GM21529 (cell line): ENCODE results near the gene ZNF611.
A peak's percentile ranks its signal among the peaks of the same experiment; 100 is the strongest.
"Not testable (repeated sequence)": the region's sequence is repeated elsewhere in the genome, so short reads cannot be mapped to it uniquely, and the experiment has no call there.

Experiments used
- ATAC-seq: cut with Tn5 transposase; IDR thresholded peaks from one replicate; pipeline ENCODE4 v1.9.1; 2021; ENCODE audit not compliant: unreplicated experiment

The ZNF611 gene

DNA sequence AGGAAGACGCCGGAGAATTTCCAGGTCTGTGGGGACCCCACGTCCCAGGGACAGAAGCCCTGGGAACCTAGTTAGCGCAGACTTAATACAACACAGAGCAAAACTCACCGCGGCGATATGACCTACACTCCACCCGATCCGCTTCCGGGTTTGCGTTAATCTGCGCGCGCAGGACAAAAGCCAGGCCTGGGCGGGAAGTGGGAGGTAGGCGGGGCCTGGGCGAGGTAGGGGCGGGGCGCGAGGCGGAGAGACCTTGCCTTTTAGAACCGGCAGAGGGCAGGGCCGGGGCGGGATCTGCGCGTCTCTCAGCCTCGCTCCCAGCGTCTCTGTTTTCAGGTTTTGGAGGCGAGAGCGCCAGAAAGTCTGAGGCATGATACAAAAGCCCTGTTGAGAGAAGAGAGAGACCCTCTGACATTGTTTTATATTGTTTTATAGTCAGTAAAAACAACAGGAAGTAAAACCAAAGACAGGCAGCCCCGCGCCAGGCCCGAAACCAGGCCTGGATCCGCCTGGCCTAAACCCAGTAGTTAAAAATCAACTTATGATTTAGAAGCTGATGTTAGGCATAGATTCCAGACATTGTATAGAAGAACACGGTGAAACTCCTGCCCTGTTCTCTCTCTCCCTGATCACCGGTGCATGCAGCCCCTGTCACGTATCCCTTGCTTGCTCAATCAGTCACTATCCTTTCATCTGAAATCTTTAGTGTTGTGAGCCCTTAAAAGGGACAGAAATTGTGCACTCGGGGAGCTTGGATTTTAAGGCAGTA, at the start of gene ZNF611:
ZNF611 (minus strand) TSS at position 152 of the 769 bp plus-strand sequence. CDS start 19,150 bp downstream, outside the sequence.
- ATAC-seq: peak; percentile 96

DNA sequence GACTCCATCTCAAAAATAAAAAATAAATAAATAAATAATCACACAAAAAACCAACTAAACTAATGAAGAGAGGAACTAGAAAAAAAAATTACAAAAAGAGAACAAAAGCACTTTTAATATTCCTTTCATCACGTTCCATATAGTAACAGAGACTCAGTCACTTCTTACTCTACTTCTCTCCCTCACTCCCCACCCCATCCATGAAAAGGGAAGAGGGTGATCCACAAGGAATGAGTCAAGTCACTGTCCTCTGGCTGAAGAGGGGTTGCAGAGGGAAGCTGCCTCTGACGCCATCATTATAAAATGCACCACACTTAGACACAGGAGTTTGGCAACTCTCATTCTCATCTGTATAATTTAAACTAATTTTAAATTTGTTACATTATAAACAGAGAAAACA, 48.0 kb upstream of the ZNF611 start:
- not testable (repeated sequence) for ATAC-seq

DNA sequence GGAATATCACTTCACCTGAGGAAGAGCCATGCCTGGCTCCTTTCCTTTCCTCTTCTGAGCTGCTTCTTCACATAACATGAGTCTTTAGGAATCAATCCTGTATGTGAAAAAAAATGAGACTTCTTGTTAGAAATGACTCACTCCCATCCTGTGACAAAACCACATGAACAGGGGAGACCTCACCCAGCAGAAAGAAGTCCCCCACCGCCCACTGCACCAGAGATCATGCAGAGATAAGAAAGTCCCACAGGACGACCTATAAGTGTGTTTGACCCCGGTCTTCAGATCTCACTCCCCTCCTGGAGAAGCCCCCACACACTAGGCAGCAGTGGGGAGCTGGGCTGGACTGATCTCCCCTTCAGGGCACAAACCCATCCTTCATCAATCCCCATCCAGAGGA, 44.0 kb upstream of the ZNF611 start:
- no peak for ATAC-seq

DNA sequence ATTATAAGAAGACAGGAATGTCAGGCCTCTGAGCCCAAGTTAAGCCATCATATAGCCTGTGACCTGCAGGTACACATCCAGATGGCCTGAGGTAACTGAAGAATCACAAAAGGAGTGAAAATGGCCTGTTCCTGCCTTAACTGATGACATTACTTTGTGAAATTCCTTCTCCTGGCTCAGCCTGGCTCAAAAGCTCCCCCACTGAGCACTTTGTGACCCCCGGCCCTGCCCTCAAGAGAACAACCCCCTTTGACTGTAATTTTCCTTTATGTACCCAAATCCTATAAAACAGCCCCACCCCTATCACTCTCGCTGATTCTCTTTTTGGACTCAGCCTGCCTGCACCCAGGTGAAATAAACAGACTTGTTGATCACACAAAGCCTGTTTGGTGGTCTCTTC, 21.6 kb upstream of the ZNF611 start:
- not testable (repeated sequence) for ATAC-seq

DNA sequence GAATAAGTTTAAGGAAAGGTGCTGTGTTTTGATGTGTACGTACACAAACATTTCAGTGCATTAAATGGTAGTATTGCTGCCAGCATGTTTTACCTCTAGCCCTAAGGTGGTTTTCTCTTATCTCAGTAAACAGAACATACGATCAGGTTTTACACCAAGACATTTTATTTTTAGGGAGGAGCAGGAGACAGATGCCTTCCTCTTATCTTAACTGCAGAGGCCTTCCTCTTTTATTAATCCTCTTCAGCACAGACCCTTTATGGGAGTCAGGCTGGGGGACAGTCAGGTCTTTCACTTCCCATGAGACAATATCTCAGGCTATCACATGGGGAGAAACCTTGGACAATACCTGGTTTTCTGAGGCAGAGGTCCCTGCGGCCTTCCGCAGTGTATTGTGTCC, 14.9 kb upstream of the ZNF611 start:
- no peak for ATAC-seq

DNA sequence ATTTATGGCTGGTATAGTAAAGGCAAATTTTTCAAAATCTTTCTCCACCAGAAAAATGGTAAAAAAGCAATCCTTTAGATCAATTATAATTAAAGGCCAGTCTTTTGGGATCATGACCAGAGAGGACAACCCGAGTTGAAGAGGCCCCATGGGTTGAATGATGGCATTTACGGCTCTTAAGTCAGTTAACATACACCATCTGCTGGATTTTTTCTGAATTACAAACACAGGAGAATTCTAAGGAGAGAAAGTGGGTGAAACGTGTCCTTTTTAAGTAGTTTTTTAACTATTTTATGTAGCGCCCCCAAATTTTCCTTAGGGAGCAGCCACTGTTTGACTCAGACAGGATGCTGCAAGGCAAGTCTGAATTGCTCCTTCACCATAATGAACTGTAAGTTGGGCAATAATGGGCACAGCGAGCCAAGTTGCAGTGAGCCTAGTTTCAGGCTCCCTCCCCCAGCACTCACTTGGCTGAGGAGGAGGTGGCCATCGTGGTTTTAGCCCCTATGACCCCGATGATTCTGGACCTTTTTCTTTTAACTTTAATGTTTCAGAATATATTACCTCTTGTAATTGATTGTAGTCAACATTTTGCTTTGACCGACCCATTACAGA, 13.6 kb upstream of the ZNF611 start:
- no peak for ATAC-seq

DNA sequence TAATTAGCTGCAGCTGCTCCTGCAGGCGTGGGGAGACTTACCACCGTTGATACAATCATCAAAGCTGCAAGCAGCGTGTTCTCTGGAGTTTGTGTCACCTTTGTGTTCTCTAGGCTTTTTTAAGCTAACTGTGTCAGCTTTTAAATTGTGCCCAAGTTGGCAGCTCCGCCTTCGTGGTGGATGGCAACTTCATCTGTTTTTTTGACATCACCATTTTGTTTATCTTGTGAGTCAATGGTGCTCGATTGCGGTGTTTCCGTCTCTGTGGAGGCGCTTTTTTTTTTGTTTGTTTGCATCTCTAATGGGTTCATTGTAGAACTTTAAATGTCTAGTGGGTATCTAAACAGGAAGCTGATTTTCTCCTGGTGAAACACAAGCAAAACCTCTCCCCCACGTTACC, 11.1 kb upstream of the ZNF611 start:
- not testable (repeated sequence) for ATAC-seq

DNA sequence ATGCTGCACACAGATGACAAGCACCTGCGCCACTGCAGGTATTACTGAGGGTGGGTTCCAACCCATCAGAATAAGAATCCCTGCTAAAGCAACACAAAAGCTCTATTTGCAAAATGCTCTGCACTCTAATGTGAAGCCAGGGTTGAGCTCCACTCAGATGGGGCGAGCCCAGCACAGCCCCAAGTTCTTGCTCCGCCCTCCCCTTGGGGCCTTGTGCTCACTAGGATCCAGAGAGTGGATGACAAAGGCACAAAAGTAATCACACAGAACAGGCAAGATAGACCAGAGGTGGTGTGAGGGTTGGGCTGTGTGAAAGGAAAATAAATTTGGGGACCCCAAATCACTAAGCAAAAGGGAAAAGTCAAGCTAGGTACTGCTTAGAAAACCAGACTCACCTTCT, 8.2 kb upstream of the ZNF611 start:
- no peak for ATAC-seq

DNA sequence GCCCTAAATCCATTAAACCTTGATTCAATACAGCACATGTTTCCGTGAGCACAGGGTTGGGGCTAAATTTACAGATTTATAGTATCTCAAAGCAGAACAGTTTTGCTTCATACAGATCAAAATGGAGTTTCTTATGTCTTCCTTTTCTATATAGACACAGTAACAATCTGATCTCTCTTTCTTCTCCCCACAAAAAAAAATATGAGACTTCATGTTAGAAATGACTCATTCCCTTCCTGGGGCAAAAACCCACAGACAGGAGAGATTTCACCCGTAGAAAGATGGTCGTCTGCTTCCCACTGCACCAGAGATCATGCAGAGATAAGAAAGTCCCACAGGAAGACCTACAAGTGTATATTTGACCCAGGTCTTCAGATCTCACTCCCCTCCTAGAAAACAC, 7.7 kb upstream of the ZNF611 start:
- no peak for ATAC-seq

DNA sequence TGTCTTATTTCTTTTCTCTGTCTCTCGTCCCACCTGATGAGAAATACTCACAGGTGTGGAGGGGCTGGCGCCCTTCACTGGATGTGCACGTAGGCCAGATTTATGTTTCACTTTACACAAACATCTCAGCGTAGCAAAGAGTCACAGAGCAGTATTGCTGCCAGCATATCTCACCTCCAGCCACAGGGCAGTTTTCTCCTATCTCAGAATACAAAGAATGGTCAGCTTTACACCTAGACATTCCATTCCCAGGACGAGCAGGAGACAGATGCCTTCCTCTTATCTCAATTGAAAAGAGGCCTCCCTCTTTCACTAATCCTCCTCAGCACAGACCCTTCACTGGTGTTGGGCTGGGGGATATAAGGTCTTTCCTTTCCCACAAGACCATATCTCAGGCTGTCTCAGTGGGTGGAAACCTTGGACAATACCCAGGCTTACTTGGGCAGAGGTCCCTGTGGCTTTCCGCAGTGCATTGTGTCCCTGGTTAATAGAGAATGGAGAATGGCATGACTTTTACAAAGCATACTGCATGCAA, 7.2 kb upstream of the ZNF611 start:
- ATAC-seq: no peak

DNA sequence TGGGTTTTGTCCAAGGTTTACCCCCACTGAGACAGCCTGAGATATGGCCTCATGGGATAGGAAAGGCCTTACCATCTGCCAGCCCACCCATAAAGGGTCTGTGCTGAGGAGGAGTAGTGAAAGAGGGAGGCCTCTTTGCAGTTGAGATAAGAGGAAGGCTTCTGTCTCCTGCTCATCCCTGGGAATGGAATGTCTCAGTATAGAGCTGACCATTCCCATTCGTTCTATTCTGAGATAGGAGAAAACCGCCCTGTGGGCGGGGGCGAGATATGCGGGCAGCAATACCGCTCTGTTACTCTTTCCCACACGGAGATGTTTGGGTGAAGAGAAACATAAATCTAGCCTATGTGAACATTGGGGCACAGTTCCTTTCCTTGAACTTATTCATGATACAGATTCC, 6.5 kb upstream of the ZNF611 start:
- ATAC-seq: not testable (repeated sequence)

DNA sequence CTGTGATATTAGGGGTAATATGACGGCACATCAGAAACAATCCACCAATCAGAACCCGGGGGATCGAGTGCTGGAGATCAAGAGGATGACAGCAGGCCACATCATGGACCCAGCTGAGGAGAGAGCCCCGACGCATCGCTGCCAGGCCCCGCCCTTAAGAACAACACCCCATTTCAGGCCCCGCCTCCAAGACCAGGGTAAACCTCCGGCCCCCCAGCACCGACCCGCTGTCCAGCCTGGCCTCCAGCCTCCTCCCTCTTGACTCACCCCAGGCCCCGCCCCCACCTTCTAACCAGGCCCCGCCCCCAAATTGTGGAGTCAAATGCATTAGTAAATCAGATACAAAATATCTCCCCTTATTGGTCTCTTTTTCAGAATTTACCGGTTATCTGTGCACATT, 4.7 kb upstream of the ZNF611 start:
- ATAC-seq: no peak

DNA sequence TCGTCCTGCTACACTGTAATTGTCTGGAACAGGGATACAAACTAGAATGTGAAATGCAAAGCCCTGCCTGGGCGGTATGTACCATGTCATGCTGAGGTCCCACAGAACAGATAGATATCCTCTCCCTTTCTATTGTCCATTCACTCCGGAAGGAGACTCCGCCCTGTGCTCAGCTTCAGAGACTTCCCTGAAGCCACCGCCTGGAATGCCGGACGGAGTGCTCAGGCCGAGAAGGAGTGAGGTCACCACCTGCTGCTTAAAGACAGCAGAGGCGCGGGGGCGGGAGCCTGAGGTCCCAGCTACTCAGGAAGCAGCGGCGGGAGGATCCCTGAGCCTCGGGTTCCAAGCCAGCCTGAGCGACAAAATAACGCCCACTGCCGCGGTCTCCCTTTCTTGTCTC, 890 bp upstream of the ZNF611 start:
- no peak for ATAC-seq

DNA sequence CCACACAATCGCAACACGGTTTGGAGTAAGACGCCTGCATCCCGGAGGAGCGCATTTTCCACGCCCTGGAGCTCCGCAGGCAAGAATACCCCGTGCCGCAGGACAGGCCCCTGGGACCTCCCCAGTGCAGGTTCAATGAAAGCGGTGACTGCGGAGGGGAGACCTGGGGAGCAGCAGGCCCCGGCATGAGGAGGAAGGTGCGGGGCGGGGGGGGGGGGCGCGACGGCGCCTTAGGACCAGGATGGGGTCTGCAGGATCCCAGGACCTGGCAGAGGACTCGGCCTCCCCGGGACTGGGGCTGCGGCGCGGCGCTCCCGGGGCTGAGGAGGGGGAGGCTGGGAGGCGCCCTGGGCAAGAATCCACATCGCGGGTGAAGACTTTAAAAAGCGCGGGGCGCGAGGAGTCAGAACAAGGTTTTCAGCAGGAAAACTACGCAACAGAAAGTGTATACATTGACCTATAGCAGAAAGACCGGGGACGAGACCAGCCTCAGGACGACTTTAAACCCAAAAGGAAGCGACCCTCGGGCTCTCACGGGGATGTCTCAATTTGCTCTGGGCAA, 432 bp downstream of the ZNF611 start:
- ATAC-seq: peak; percentile 28

DNA sequence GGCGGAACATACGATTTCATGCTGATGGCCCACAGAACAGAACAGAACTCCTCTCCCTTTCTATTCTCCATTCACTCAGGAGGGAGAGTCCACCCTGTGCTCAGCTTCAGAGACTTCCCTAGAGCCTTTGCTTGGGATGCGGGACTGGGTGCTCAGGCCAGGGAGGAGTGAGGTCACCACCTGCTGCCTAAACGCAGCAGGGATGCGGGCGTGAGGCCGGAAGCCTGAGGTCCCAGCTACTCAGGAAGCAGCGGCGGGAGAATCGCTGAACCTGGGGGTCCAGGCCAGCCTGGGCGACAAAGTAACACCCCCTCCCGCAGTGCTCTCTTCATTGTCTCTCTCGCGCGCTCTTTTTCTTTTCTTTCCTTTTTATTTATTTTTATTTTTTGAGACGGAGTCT, 8.8 kb downstream of the ZNF611 start:
- not testable (repeated sequence) for ATAC-seq

DNA sequence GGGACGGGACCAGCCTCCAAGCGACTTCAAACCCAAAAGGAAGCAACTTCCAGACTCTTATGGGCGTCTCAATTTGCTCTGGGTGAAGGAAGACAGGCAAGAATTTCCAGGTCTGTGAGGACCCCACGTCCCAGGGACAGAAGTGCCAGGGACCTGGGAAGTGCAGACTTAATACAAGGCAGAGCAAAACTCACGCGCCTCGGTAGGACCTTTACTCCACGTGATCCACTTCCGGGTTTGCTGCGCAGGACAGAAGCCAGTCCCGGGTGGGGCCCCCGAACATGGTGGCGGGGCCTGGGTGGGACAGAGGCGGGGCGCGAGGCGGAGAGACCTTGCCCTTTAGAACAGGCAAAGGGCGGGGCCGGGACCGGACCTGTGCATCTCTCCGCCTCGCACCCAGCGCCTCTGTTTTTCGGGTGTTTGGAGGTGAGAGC, 9.3 kb downstream of the ZNF611 start:
- no peak for ATAC-seq

DNA sequence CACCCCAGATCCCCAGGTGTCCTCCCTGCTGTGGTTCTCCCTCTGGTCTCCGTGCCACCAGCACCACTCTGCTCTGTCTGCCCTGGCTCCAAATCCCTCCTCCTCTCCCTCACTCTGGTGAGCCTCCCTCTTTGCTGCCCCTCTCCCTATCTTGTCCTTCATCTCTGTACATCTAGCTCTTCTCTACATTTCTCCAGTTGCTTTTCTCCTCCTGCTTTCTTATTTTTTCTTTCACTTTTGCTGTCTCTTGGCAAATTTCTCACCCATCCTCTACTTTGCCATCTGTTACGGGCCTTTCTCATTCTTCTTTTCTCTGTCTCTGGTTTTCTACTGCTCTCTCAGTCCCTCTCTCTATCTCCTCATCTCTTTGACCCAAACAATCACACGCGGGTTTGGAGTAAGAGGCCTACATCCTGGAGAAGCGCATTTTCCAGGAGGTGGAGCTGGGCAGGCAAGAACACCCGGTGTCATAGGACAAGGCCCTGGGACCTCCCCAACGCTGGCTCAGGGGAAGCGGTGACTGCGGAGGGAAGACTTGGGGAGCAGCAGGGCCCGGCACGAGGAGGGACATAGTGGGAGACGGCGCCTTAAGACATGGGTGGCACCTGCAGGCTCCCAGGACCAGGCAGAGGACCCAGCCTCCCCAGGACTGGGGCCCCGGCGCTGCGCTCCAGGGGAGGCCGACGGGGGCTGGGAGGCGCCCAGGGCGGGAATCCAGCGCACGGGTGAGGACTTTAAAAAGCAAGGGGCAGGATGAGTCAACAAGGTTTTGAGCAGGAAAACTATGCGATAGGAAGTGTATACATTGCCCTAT, 9.9 kb downstream of the ZNF611 start:
- no peak for ATAC-seq

DNA sequence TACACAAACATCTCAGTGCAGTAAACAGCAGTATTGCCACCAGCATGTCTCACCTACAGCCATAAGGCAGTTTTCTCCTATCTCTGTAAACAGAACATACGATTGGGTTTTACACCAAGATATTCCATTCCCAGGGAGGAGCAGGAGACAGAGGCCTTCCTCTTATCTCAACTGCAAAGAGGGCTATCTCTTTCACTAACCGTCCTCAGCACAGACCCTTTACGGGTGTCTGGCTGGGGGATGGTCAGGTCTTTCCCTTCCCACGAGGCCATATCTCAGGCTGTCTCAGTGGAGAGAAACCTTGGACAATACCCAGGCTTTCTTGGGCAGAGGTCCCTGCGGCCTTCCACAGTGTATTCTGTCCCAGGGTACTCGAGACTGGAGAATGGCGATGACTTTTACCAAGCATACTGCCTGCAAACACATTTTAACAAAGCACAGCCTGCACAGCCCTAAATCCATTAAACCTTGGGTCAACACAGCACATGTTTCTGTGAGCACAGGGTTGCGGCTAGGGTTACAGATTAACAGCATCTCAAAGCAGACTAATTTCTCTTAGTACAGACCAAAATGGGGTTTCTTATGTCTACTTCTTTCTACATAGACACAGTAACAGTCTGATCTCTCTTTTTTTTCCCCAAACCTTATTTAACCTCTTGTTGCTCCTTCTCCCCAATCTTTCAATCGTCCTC, 10.8 kb downstream of the ZNF611 start:
- ATAC-seq: not testable (repeated sequence)

DNA sequence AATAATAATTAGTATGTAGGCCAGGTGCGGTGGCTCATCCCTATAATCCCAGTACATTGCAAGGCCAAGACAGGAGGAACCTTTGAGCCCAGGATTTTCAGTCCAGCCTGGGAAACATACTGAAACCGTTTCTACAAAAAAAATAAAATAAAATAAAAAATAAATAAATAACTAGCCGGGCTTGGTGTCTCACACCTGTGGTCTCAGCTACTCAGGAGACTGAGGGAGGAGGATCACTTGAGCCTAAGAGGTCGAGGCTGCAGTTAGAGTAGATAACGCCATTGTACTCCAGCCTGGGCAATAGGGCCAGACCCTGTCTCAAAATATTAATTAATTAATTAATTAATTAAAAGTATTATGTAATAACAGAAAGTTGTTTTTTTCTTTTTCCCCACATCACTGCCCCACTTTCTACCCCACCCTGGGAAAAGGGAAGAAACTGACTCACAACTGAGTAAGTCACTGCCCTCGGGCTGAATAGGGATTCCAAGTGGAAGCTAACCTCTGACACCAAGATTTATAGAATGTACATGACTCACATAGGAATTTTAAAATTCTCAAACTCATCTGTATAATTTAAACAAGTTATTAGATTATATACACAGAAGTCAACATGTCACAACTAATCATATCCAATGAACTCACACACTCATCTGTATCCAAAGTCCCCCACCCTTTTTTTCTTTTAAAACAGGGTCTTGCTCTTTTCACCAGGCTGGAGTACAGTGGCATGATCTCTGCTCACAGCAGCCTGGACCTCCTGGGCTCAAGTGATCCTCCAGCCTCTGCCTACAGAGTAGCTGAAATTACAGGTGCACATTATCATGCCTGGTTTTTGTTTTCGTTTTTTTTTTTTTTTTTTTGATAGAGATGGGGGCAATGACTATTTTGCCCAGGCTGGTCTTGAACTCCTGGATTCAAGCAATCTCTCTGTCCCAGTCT, 12.5 kb downstream of the ZNF611 start:
- ATAC-seq: no peak
